Measurements from ENCODE around the gene MBTD1. TPM values are rescaled to one million over a fixed set of nuclear protein-coding genes. Genes with fewer than 3 reads are reported as not detected.

Gene MBTD1
- total and polyA plus RNA-seq, 2 of the 8 experiments (the other 6 are each of a cell fraction or from before 2014, with no cell fraction given): 20.3 to 51.4 TPM

- TF ChIP-seq POLR2AphosphoS5 (IDR thresholded peaks at IDR 0.05; ENCODE audit: low read depth, low read length): no peak
These were observed 115.4 kb downstream of the MBTD1 start (continued) for GRCh38 chr17:51144266-51145022.
